ENCODE data around the gene WDTC1. TPM values are rescaled to one million over a fixed set of nuclear protein-coding genes. Genes with fewer than 3 reads are reported as not detected.

Gene WDTC1
- total and polyA plus RNA-seq, 2 of the 8 experiments (the other 6 are each of a cell fraction or from before 2014, with no cell fraction given), result 7.5 to 18.7 TPM

DNA sequence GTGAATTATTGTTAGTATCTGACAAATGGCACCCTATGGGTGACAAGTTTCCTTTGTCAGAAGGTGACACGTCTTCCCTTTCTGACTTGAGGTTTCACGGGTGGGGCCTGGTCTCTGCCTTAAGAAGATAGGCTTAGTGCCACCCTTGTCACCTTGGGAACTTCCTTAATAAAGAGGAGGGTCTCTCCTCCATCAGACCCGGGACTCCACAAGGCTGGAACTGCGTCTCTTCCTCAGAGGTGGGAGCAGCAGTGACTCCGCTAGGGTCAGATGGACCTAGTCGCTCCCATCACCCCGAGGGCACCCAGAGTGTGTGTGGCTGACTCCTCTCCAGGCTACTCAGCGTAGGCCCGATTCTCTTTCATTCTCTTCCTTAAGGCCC is 774 bp upstream of the WDTC1 start (continued):
- TF ChIP-seq, protein P1, sequence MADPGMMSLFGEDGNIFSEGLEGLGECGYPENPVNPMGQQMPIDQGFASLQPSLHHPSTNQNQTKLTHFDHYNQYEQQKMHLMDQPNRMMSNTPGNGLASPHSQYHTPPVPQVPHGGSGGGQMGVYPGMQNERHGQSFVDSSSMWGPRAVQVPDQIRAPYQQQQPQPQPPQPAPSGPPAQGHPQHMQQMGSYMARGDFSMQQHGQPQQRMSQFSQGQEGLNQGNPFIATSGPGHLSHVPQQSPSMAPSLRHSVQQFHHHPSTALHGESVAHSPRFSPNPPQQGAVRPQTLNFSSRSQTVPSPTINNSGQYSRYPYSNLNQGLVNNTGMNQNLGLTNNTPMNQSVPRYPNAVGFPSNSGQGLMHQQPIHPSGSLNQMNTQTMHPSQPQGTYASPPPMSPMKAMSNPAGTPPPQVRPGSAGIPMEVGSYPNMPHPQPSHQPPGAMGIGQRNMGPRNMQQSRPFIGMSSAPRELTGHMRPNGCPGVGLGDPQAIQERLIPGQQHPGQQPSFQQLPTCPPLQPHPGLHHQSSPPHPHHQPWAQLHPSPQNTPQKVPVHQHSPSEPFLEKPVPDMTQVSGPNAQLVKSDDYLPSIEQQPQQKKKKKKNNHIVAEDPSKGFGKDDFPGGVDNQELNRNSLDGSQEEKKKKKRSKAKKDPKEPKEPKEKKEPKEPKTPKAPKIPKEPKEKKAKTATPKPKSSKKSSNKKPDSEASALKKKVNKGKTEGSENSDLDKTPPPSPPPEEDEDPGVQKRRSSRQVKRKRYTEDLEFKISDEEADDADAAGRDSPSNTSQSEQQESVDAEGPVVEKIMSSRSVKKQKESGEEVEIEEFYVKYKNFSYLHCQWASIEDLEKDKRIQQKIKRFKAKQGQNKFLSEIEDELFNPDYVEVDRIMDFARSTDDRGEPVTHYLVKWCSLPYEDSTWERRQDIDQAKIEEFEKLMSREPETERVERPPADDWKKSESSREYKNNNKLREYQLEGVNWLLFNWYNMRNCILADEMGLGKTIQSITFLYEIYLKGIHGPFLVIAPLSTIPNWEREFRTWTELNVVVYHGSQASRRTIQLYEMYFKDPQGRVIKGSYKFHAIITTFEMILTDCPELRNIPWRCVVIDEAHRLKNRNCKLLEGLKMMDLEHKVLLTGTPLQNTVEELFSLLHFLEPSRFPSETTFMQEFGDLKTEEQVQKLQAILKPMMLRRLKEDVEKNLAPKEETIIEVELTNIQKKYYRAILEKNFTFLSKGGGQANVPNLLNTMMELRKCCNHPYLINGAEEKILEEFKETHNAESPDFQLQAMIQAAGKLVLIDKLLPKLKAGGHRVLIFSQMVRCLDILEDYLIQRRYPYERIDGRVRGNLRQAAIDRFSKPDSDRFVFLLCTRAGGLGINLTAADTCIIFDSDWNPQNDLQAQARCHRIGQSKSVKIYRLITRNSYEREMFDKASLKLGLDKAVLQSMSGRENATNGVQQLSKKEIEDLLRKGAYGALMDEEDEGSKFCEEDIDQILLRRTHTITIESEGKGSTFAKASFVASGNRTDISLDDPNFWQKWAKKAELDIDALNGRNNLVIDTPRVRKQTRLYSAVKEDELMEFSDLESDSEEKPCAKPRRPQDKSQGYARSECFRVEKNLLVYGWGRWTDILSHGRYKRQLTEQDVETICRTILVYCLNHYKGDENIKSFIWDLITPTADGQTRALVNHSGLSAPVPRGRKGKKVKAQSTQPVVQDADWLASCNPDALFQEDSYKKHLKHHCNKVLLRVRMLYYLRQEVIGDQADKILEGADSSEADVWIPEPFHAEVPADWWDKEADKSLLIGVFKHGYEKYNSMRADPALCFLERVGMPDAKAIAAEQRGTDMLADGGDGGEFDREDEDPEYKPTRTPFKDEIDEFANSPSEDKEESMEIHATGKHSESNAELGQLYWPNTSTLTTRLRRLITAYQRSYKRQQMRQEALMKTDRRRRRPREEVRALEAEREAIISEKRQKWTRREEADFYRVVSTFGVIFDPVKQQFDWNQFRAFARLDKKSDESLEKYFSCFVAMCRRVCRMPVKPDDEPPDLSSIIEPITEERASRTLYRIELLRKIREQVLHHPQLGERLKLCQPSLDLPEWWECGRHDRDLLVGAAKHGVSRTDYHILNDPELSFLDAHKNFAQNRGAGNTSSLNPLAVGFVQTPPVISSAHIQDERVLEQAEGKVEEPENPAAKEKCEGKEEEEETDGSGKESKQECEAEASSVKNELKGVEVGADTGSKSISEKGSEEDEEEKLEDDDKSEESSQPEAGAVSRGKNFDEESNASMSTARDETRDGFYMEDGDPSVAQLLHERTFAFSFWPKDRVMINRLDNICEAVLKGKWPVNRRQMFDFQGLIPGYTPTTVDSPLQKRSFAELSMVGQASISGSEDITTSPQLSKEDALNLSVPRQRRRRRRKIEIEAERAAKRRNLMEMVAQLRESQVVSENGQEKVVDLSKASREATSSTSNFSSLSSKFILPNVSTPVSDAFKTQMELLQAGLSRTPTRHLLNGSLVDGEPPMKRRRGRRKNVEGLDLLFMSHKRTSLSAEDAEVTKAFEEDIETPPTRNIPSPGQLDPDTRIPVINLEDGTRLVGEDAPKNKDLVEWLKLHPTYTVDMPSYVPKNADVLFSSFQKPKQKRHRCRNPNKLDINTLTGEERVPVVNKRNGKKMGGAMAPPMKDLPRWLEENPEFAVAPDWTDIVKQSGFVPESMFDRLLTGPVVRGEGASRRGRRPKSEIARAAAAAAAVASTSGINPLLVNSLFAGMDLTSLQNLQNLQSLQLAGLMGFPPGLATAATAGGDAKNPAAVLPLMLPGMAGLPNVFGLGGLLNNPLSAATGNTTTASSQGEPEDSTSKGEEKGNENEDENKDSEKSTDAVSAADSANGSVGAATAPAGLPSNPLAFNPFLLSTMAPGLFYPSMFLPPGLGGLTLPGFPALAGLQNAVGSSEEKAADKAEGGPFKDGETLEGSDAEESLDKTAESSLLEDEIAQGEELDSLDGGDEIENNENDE (IDR thresholded peaks at IDR 0.05; ENCODE audit: insufficient replicate concordance, low read length), result no peak
- no peak for TF ChIP-seq RXRA (IDR thresholded peaks at IDR 0.05; ENCODE audit: insufficient read depth, low read depth, low read length)
- no peak for TF ChIP-seq SIN3A (conservative IDR thresholded peaks at IDR 0.05 in 1 of 2, IDR thresholded peaks at IDR 0.05 in 1 of 2; ENCODE audit: low read depth in 1 of 2, low read length in 2 of 2)
- TF ChIP-seq SRF (IDR thresholded peaks at IDR 0.05; ENCODE audit: low read depth, low read length), result no peak
- TF ChIP-seq GTF2F1 (IDR thresholded peaks at IDR 0.05; ENCODE audit: borderline replicate concordance, low read depth, low read length), result no peak
- TF ChIP-seq NRF1 (IDR thresholded peaks at IDR 0.05; ENCODE audit: low read depth, low read length), result no peak
- TF ChIP-seq SUZ12 (IDR thresholded peaks at IDR 0.05; ENCODE audit: low read length), result no peak
- TF ChIP-seq KDM5A (IDR thresholded peaks at IDR 0.05; ENCODE audit: low read length), result no peak
- no peak for TF ChIP-seq POU5F1 (IDR thresholded peaks at IDR 0.05; ENCODE audit: low read depth, low read length)
- no peak for TF ChIP-seq RBBP5 (IDR thresholded peaks at IDR 0.05; ENCODE audit: borderline replicate concordance, low read depth, low read length)
